ENCODE data around the gene JAKMIP1.
"Not testable (repeated sequence)": the region's sequence is repeated elsewhere in the genome, so short reads cannot be mapped to it uniquely, and the experiment has no call there.

Gene JAKMIP1

GRCh38 chr4:6229671-6230501 lies 29.5 kb upstream of the JAKMIP1 start:
- DNase-seq (ENCODE audit: extremely low read depth in 1 of 2, low read depth in 1 of 2): no peak

GRCh38 chr4:6229095-6229494 lies 28.7 kb upstream of the JAKMIP1 start:
- no peak for DNase-seq (ENCODE audit: extremely low read depth in 1 of 2, low read depth in 1 of 2)

- no peak for DNase-seq (ENCODE audit: extremely low read depth in 1 of 2, low read depth in 1 of 2)
Observed at GRCh38 chr4:6228158-6229067, 28.1 kb upstream of the JAKMIP1 start.

- no peak for DNase-seq (ENCODE audit: extremely low read depth in 1 of 2, low read depth in 1 of 2)
Observed at GRCh38 chr4:6227412-6228157, 27.2 kb upstream of the JAKMIP1 start.

- DNase-seq (ENCODE audit: extremely low read depth in 1 of 2, low read depth in 1 of 2): no peak
Observed at GRCh38 chr4:6226506-6226905, 26.2 kb upstream of the JAKMIP1 start.

GRCh38 chr4:6225469-6225868 lies 25.1 kb upstream of the JAKMIP1 start:
- no peak for DNase-seq (ENCODE audit: extremely low read depth in 1 of 2, low read depth in 1 of 2)

GRCh38 chr4:6224735-6225134 lies 24.4 kb upstream of the JAKMIP1 start:
- DNase-seq (ENCODE audit: extremely low read depth in 1 of 2, low read depth in 1 of 2): no peak

GRCh38 chr4:6222761-6223292 lies 22.5 kb upstream of the JAKMIP1 start:
- no peak for DNase-seq (ENCODE audit: extremely low read depth in 1 of 2, low read depth in 1 of 2)

- no peak for DNase-seq (ENCODE audit: extremely low read depth in 1 of 2, low read depth in 1 of 2)
Observed at GRCh38 chr4:6221851-6222760, 21.8 kb upstream of the JAKMIP1 start.

GRCh38 chr4:6221301-6221850 lies 21.0 kb upstream of the JAKMIP1 start:
- DNase-seq (ENCODE audit: extremely low read depth in 1 of 2, low read depth in 1 of 2): no peak

- no peak for DNase-seq (ENCODE audit: extremely low read depth in 1 of 2, low read depth in 1 of 2)
Observed at GRCh38 chr4:6217716-6218381, 17.5 kb upstream of the JAKMIP1 start.

- no peak for DNase-seq (ENCODE audit: extremely low read depth in 1 of 2, low read depth in 1 of 2)
Observed at GRCh38 chr4:6216588-6216987, 16.2 kb upstream of the JAKMIP1 start.

- DNase-seq (ENCODE audit: extremely low read depth in 1 of 2, low read depth in 1 of 2): no peak
Observed at GRCh38 chr4:6209921-6210320, 9.6 kb upstream of the JAKMIP1 start.

- not testable (repeated sequence) for DNase-seq (ENCODE audit: extremely low read depth in 1 of 2, low read depth in 1 of 2)
Observed at GRCh38 chr4:6209291-6209690, 8.9 kb upstream of the JAKMIP1 start.

GRCh38 chr4:6208416-6208815 lies 8.1 kb upstream of the JAKMIP1 start:
- DNase-seq (ENCODE audit: extremely low read depth in 1 of 2, low read depth in 1 of 2): no peak

GRCh38 chr4:6207602-6208001 lies 7.3 kb upstream of the JAKMIP1 start:
- no peak for DNase-seq (ENCODE audit: extremely low read depth in 1 of 2, low read depth in 1 of 2)

GRCh38 chr4:6206771-6207290 lies 6.5 kb upstream of the JAKMIP1 start:
- DNase-seq (ENCODE audit: extremely low read depth in 1 of 2, low read depth in 1 of 2): no peak

GRCh38 chr4:6205973-6206372 lies 5.6 kb upstream of the JAKMIP1 start:
- DNase-seq (ENCODE audit: extremely low read depth in 1 of 2, low read depth in 1 of 2): no peak

- no peak for DNase-seq (ENCODE audit: extremely low read depth in 1 of 2, low read depth in 1 of 2)
Observed at GRCh38 chr4:6205567-6205931, 5.2 kb upstream of the JAKMIP1 start.
